Adrenal gland (tissue), 12 donors: ENCODE measurements around the gene PHLDA3. TPM values are rescaled to one million over a fixed set of nuclear protein-coding genes. Genes with fewer than 3 reads are reported as not detected.
"Not testable (repeated sequence)": the region's sequence is repeated elsewhere in the genome, so short reads cannot be mapped to it uniquely, and the experiment has no call there.

Source experiments
- DNase-seq, 7 donors: peaks; one replicate each; pipeline ENCODE4 v3.0.0-alpha.2; 2019 to 2020
- H3K27ac ChIP-seq, 5 donors: fragments of 200-600 bp; sonication (generic) in 4 of 5; 1 replicate in 3 of 5; 2 replicates in 2 of 5; pipeline versions ENCODE4 v1.5.1 to v1.8.0; 2016 to 2020; ENCODE audit warnings: mild to moderate bottlenecking in 1 of 5
- H3K27me3 ChIP-seq: fragments of 200-600 bp; 2 replicates; pipeline ENCODE4 v1.8.0; 2021
- H3K36me3 ChIP-seq, 2 donors: fragments of 200-600 bp; replicated peaks in 1 of 2; 1 replicate in 1 of 2; 2 replicates in 1 of 2; pipeline versions ENCODE4 v1.5.1 to v1.8.0; 2018 to 2022
- H3K4me1 ChIP-seq, 2 donors: fragments of 200-600 bp; replicated peaks in 1 of 2; 1 replicate in 1 of 2; 2 replicates in 1 of 2; pipeline versions ENCODE4 v1.5.1 to v1.8.0; 2018 to 2021
- H3K4me3 ChIP-seq, 4 donors: fragments of 200-600 bp; sonication (generic) in 3 of 4; one replicate each; pipeline ENCODE4 v1.5.1; 2016 to 2018
- H3K9me3 ChIP-seq, 3 donors: fragments of 200-600 bp; sonication (generic) in 1 of 3; replicated peaks in 1 of 3; 1 replicate in 2 of 3; 2 replicates in 1 of 3; pipeline versions ENCODE4 v1.5.1 to v1.8.0; 2016 to 2021
- CTCF ChIP-seq, 6 experiments: fragments of 450-650 bp in 4 of 6; fragments of 200-600 bp in 2 of 6; sonication (generic) in 1 of 6; IDR thresholded peaks; 1 replicate in 5 of 6; 2 replicates in 1 of 6; pipeline versions ENCODE4 v1.5.1 to v1.8.0; 2016 to 2021; ENCODE audit warnings: antibody characterized with exemption in 6 of 6, mild to moderate bottlenecking in 2 of 6, moderate library complexity in 1 of 6
- POLR2A ChIP-seq, 2 donors: fragments of 450-650 bp; IDR thresholded peaks; one replicate each; pipeline ENCODE4 v1.6.1; 2017; ENCODE audit warnings: antibody characterized with exemption in 2 of 2, mild to moderate bottlenecking in 2 of 2, moderate library complexity in 1 of 2
- WGBS, 4 donors: extraction: QIAGEN DNeasy Blood & Tissue Kit in 2 of 4; methylation state at CpG; one replicate each; pipeline versions ENCODE4 v1.1.5 to v1.1.7; 2013 to 2017; 5-methylcytosine and 5-hydroxymethylcytosine counted together
- intact Hi-C, 2 donors: fragments of 100-400 bp; cut with DNase I; formaldehyde crosslinking; loops; one replicate each; pipeline versions ENCODE4 v1.14.1 to v1.15.0; 2022 to 2023
- polyA plus RNA-seq, 3 donors: library from polyadenylated mRNA; stranded (reverse); fragments of 200-250 nt in 2 of 3; fragments of 350-450 nt in 1 of 3; fragmentation: Illumina TruSeq in 1 of 3; extraction: RNeasy Lipid Tissue Mini Kit (QIAGEN cat#74804) in 1 of 3; gene quantifications; one replicate each; pipeline ENCODE4 v1.2.3, GENCODE V29; 2013 to 2014
- total RNA-seq, 9 donors: library from RNA; depleted of rRNA in 4 of 9; stranded (reverse); fragments of >200 nt in 4 of 9; fragments of 120-200 nt in 1 of 9; fragmentation: NEBNext Ultra II Directional in 1 of 9; extraction: Animal tissue kit (Norgen Biotek cat#: 25700) in 1 of 9; gene quantifications; one replicate each; pipeline versions ENCODE4 v1.1.0 to v1.2.4, GENCODE V29; 2013 to 2023
- donor health status: healthy with polysubstance abuse.
- donor health status: Bipolar disorder and iron deficiency.
- donor health status: DM: yes; HTN: yes; CAD: no.
- donor health status: DM: no; HTN: no; CAD: no.
- donor health status: DM: no; HTN: no; CAD: no.
- donor health status: DM: yes; HTN: yes; CAD: no.

The PHLDA3 gene
- total and polyA plus RNA-seq, 12 donors, result 2.1 to 64.7 (median 29.1) TPM

GRCh38 chr1:201476670-201477344 is 7.8 kb upstream of the PHLDA3 start:
- Histone ChIP-seq H3K36me3 (no peaks in the 10 kb centered on the region), H3K4me1 (peaks cover 13% of the 10 kb centered on the region in 2 donors), H3K27ac (no peak overlapping the region), H3K4me3 (no peak overlapping the region), H3K27me3 (peaks cover 5% of the 10 kb centered on the region), H3K9me3 (no peaks in the 10 kb centered on the region)
- no peak for DNase-seq
- 75 to 88% (median 83%) methylated on average over 6 of the region's 6 CpGs for WGBS, 4 donors
- TF ChIP-seq POLR2A (IDR thresholded peaks at IDR 0.05) (no peak), CTCF (IDR thresholded peaks at IDR 0.05) (no peak)
- intact Hi-C loops, result no loop called here

- no peaks in the 10 kb centered on the region for H3K36me3 ChIP-seq
- DNase-seq, result no peak
- intact Hi-C loops, result no loop called here
- no peak overlapping the region for H3K27ac ChIP-seq
- no peak for TF ChIP-seq CTCF (IDR thresholded peaks at IDR 0.05)
- TF ChIP-seq POLR2A (IDR thresholded peaks at IDR 0.05), result no peak
- WGBS, 4 donors, result 65 to 77% (median 71%) methylated on average over 7 to 8 of the region's 8 CpGs
- H3K4me1 ChIP-seq, result peaks cover 6 to 11% of the 10 kb centered on the region in 2 donors
- no peaks in the 10 kb centered on the region for H3K9me3 ChIP-seq
- H3K4me3 ChIP-seq, result no peak overlapping the region
- no peaks in the 10 kb centered on the region for H3K27me3 ChIP-seq
These were observed 7.1 kb upstream of the PHLDA3 start for GRCh38 chr1:201475915-201476669.

GRCh38 chr1:201475130-201475529 is 6.1 kb upstream of the PHLDA3 start:
- H3K27ac ChIP-seq, result no peak overlapping the region
- TF ChIP-seq CTCF (IDR thresholded peaks at IDR 0.05) (no peak), POLR2A (IDR thresholded peaks at IDR 0.05) (no peak)
- peaks cover 0 to 3% of the 10 kb centered on the region in 2 donors for H3K4me1 ChIP-seq
- H3K4me3 ChIP-seq, result no peak overlapping the region
- WGBS, 4 donors, result 55 to 67% (median 62%) methylated on average over 2 of the region's 2 CpGs
- DNase-seq, result no peak
- intact Hi-C loops, result no loop called here
- no peaks in the 10 kb centered on the region for H3K27me3 ChIP-seq
- no peaks in the 10 kb centered on the region for H3K9me3 ChIP-seq
- H3K36me3 ChIP-seq, result no peaks in the 10 kb centered on the region

DNA sequence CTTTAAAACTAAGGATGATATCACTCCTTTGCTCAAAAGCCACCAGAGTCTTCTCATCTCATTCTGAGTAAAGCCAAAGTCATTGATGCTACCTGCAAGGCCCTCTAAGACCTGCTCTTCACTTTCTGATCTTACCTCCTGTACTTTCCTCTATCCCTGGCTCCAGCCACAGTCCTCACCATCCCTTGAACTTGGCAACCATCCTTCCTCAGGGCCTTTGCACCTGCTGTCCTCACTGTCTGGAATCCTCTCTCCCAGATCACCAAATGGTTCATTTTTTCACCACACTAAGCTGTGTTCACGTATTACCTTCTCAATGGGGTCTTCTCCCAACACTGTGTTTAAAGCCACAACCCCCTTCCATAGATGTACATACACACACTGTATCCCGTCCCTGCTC is 4.3 kb upstream of the PHLDA3 start:
- no peaks in the 10 kb centered on the region for H3K9me3 ChIP-seq
- no peak for DNase-seq
- TF ChIP-seq CTCF (IDR thresholded peaks at IDR 0.05) (no peak), POLR2A (IDR thresholded peaks at IDR 0.05) (no peak)
- no peak overlapping the region for H3K4me3 ChIP-seq
- H3K4me1 ChIP-seq, result peaks cover 0 to 5% of the 10 kb centered on the region in 2 donors
- H3K27ac ChIP-seq, result no peak overlapping the region
- WGBS, 4 donors, result 87 to 100% (median 91%) methylated on average over 2 of the region's 2 CpGs
- H3K27me3 ChIP-seq, result no peaks in the 10 kb centered on the region
- intact Hi-C loops, result no loop called here
- no peaks in the 10 kb centered on the region for H3K36me3 ChIP-seq

GRCh38 chr1:201472321-201472720 is 3.3 kb upstream of the PHLDA3 start:
- H3K4me3 ChIP-seq, intact Hi-C loops, DNase-seq, H3K4me1 ChIP-seq, H3K27ac ChIP-seq, H3K9me3 ChIP-seq, H3K36me3 ChIP-seq, H3K27me3 ChIP-seq: not testable (repeated sequence)
- WGBS, 4 donors, result 93 to 97% (median 95%) methylated on average over 7 to 8 of the region's 8 CpGs
